SH-SY5Y (cell line): ENCODE measurements around the gene ASB6.

ENCODE experiments used
- GATA2 ChIP-seq: IDR thresholded peaks from 2 replicates; pipeline ENCODE4 v1.6.1; 2011; ENCODE audit warnings: mild to moderate bottlenecking, low read depth, low read length
- GATA3 ChIP-seq: IDR thresholded peaks from 2 replicates; pipeline ENCODE4 v1.6.1; 2011; ENCODE audit warnings: low read depth, mild to moderate bottlenecking, low read length, moderate library complexity

- TF ChIP-seq GATA3: no peak
- no peak for TF ChIP-seq GATA2
Measured at GRCh38 chr9:129646252-129646651, 4.3 kb upstream of the ASB6 start.
